AG04449 (cell line): Measurements from ENCODE around the gene DUSP9.

Experiments used
- CTCF ChIA-PET: fragments of 350-600 bp; formaldehyde crosslinking; extraction: SDS; loops from one replicate; lab custom pipeline; 2021; ENCODE audit warnings: antibody characterized with exemption; lab: Yijun Ruan, JAX
- POLR2A ChIA-PET: fragments of 400-600, 350-600 bp; formaldehyde crosslinking; extraction: SDS; loops from one replicate; lab custom pipeline; 2020; ENCODE audit warnings: antibody characterized with exemption, inconsistent platforms; lab: Yijun Ruan, JAX
- DNase-seq: peaks from one replicate; pipeline ENCODE4 v3.0.0-alpha.2; 2010; ENCODE audit warnings: low read depth, low spot score
- H3K4me3 ChIP-seq: 2 replicates; pipeline ENCODE4 v1.5.1; 2011; ENCODE audit warnings: low read depth, mild to moderate bottlenecking, control low read depth, low read length
- CTCF ChIP-seq: IDR thresholded peaks from one replicate; pipeline ENCODE4 v1.5.1; 2011; ENCODE audit warnings: mild to moderate bottlenecking, moderate library complexity, low read length, control low read depth, inconsistent platforms; ENCODE audit not compliant: insufficient read depth; ENCODE audit errors: missing control alignments

Gene DUSP9

GRCh38 chrX:153608806-153609205 is 38.2 kb upstream of the DUSP9 start:
- ChIA-PET POLR2A (no interaction called here), CTCF (interaction anchor here (0.7 to 6.3 kb wide), 27 partner anchors 8 to 341 kb away, joined by 3 to 58 read pairs (median 5); partner anchors contain the start of gene CCNQ)

GRCh38 chrX:153609917-153610835 is 36.8 kb upstream of the DUSP9 start:
- no peak for DNase-seq
- peak overlapping the region; percentile 47 for H3K4me3 ChIP-seq
- ChIA-PET CTCF (interaction anchor here (0.9 to 6.3 kb wide), 25 partner anchors 8 to 340 kb away, joined by 3 to 58 read pairs (median 5); partner anchors contain the start of gene CCNQ), POLR2A (no interaction called here)
- peak; percentile 86 for TF ChIP-seq CTCF

More at GRCh38 chrX:153608806-153609205, 38.2 kb upstream of the DUSP9 start:
- H3K4me3 ChIP-seq = no peak overlapping the region
- TF ChIP-seq CTCF = no peak
- no peak for DNase-seq

DNA sequence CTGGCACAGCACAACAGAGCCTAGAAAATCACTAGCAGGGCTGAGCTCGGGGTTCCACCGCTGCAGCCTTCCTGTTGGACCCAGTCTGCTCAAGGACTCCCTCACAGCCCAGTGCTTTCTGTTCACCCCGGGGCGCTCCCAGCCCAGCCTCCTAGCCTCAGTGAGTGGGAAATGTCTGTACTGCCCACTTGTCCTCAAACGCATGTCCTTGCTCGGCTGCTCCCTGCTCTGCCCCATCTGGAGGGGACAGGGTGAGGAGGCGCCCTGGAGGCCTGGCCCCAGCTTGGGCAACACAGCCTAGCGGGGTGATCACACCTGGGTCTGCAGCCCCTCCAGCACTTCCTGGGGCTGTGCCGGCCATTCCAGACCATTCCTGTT is 36.2 kb upstream of the DUSP9 start:
- H3K4me3 ChIP-seq = no peak overlapping the region
- ChIA-PET CTCF (interaction anchor here (2.0 to 6.3 kb wide), 5 partner anchors 10 to 57 kb away, joined by 5 to 58 read pairs (median 13); partner anchors contain the start of gene CCNQ), POLR2A (no interaction called here)
- no peak for TF ChIP-seq CTCF
- DNase-seq = no peak

DNA sequence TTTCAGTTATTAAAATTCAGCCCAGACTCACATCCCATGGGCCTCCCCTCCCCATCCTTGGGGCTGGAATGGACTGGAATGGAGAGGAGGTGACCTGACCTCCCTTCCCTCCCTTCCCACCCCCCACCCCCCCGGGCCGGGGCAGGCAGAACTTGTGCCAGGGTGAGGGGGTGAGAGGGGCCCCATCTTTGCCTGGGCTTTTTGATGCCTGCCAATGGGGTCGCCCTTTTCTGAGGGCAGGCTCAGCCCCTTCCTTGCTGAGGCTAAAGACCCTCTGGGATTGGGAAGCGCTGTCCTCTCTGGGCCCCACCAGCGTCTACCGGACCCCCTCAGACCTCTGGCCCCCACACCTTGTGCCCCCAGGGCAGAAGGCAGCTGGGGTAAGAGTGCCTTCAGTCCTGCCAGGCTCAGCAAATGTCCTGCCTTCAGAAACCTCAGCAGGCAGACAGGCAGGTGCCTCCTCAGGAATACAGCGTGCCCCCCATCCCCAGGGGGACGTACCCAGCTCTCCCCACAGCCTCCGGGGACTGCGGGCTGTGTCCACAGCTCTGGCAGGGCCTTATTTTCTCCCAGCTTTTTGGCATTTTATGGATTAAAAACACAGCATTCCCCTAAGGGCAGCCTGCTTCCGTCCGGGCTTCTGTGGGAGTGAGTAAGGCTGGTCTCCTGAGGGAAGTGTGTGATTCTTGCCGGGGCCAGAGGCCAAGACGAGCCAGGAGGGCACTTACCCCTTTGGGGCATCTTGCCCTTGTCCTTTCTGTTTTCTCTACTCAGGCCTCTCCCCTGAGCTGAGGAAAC is 35.5 kb upstream of the DUSP9 start:
- DNase-seq = no peak
- ChIA-PET CTCF (interaction anchor here (2.4 to 6.3 kb wide), 4 partner anchors 11 to 57 kb away, joined by 5 to 58 read pairs (median 24); partner anchors contain the start of gene CCNQ), POLR2A (no interaction called here)
- no peak overlapping the region for H3K4me3 ChIP-seq
- no peak for TF ChIP-seq CTCF

- POLR2A ChIA-PET = no interaction called here
- no peak overlapping the region for H3K4me3 ChIP-seq
- DNase-seq = no peak
- CTCF ChIA-PET = interaction anchor here (1.2 to 6.3 kb wide), 2 partner anchors 49 to 55 kb away, joined by 3 to 58 read pairs; no protein-coding TSS in a partner anchor
- TF ChIP-seq CTCF = no peak
Observed at GRCh38 chrX:153612413-153612812, 34.6 kb upstream of the DUSP9 start.
